ENCODE results near the gene HOXD12. TPM values are rescaled to one million over a fixed set of nuclear protein-coding genes. Genes with fewer than 3 reads are reported as not detected.

HOXD12 gene
- polyA plus RNA-seq, 1 of the 3 experiments (the other 2 are of a cell fraction) = not detected

GRCh38 chr2:176093898-176094249, 5.7 kb upstream of the HOXD12 start:
- no peaks in the 10 kb centered on the region for H3K36me3 ChIP-seq (replicated peaks in 1 of 2; ENCODE audit: control insufficient read depth in 1 of 2, insufficient read depth in 2 of 2, low read length in 1 of 2)
- H3K27me3 ChIP-seq (ENCODE audit: insufficient read depth) = peaks cover 94% of the 10 kb centered on the region
- no peaks in the 10 kb centered on the region for H3F3A ChIP-seq (replicated peaks; ENCODE audit: insufficient read depth)
- no peak overlapping the region for H3K4me3 ChIP-seq (ENCODE audit: low read depth in 2 of 2, low read length in 1 of 2)
- POLR2A ChIA-PET = no interaction called here
- no peak overlapping the region for H3K4me2 ChIP-seq
- TF ChIP-seq FOSL2 (IDR thresholded peaks at IDR 0.05; ENCODE audit: borderline replicate concordance, low read depth) (no peak), GABPA (IDR thresholded peaks at IDR 0.05; ENCODE audit: low read depth) (no peak), TCF12 (IDR thresholded peaks at IDR 0.05) (no peak), NFIC (IDR thresholded peaks at IDR 0.05; ENCODE audit: borderline replicate concordance) (no peak), RXRA (IDR thresholded peaks at IDR 0.05; ENCODE audit: borderline replicate concordance, low read depth) (no peak), EZH2phosphoT487 (IDR thresholded peaks at IDR 0.05; ENCODE audit: borderline replicate concordance, low read depth) (peak; percentile 0; the same call in 1 of the 2 replicates)
- TF ChIP-seq, protein P1, sequence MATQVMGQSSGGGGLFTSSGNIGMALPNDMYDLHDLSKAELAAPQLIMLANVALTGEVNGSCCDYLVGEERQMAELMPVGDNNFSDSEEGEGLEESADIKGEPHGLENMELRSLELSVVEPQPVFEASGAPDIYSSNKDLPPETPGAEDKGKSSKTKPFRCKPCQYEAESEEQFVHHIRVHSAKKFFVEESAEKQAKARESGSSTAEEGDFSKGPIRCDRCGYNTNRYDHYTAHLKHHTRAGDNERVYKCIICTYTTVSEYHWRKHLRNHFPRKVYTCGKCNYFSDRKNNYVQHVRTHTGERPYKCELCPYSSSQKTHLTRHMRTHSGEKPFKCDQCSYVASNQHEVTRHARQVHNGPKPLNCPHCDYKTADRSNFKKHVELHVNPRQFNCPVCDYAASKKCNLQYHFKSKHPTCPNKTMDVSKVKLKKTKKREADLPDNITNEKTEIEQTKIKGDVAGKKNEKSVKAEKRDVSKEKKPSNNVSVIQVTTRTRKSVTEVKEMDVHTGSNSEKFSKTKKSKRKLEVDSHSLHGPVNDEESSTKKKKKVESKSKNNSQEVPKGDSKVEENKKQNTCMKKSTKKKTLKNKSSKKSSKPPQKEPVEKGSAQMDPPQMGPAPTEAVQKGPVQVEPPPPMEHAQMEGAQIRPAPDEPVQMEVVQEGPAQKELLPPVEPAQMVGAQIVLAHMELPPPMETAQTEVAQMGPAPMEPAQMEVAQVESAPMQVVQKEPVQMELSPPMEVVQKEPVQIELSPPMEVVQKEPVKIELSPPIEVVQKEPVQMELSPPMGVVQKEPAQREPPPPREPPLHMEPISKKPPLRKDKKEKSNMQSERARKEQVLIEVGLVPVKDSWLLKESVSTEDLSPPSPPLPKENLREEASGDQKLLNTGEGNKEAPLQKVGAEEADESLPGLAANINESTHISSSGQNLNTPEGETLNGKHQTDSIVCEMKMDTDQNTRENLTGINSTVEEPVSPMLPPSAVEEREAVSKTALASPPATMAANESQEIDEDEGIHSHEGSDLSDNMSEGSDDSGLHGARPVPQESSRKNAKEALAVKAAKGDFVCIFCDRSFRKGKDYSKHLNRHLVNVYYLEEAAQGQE (IDR thresholded peaks at IDR 0.05; ENCODE audit: low read depth, low read length) = no peak
- CTCF ChIA-PET = interaction anchor here (1.0 to 13.5 kb wide), 7 partner anchors 11 to 1064 kb away, joined by 3 to 264 read pairs (median 4); partner anchors contain the start of genes EVX2, HOXD10 and HOXD11
- 40% methylated on average over 8 of the region's 8 CpGs for WGBS (ENCODE audit: low lambda C conversion rate)
- H2AFZ ChIP-seq (ENCODE audit: low read depth) = no peak overlapping the region
- H3K9me3 ChIP-seq = no peaks in the 10 kb centered on the region
- H3K79me2 ChIP-seq (ENCODE audit: insufficient read depth) = no peaks in the 10 kb centered on the region
- no peak for DNase-seq
- H3K9me2 ChIP-seq = no peaks in the 10 kb centered on the region
- peaks cover 0 to 25% of the 10 kb centered on the region in 2 experiments; a peak in 2 of 4 replicates for H3K4me1 ChIP-seq (ENCODE audit: control insufficient read depth in 1 of 2, insufficient read depth in 2 of 2, low read depth in 1 of 2, low read length in 1 of 2)
- no peak overlapping the region for H3K27ac ChIP-seq (ENCODE audit: low read depth in 2 of 2, low read length in 1 of 2)
- H3K9ac ChIP-seq = no peak overlapping the region
- no peaks in the 10 kb centered on the region for H4K20me1 ChIP-seq (ENCODE audit: insufficient read depth)

DNA sequence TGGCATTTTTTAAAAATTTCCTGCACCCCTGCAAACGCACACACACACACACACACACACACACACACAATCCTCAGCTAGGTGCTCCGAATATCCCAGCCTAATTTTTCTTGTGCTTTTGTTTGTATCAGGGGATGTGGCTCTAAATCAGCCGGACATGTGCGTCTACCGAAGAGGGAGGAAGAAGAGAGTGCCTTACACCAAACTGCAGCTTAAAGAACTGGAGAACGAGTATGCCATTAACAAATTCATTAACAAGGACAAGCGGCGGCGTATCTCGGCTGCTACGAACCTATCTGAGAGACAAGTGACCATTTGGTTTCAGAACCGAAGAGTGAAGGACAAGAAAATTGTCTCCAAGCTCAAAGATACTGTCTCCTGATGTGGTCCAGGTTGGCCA, 5.2 kb upstream of the HOXD12 start:
- Histone ChIP-seq H3K4me3 (ENCODE audit: low read depth in 2 of 2, low read length in 1 of 2) (no peak overlapping the region), H3K4me1 (ENCODE audit: control insufficient read depth in 1 of 2, insufficient read depth in 2 of 2, low read depth in 1 of 2, low read length in 1 of 2) (peaks cover 0 to 25% of the 10 kb centered on the region in 2 experiments; a peak in 2 of 4 replicates), H4K20me1 (ENCODE audit: insufficient read depth) (no peaks in the 10 kb centered on the region), H3K9me3 (no peaks in the 10 kb centered on the region), H3K27me3 (ENCODE audit: insufficient read depth) (peaks cover 94% of the 10 kb centered on the region), H3F3A (replicated peaks; ENCODE audit: insufficient read depth) (no peaks in the 10 kb centered on the region), H2AFZ (ENCODE audit: low read depth) (no peak overlapping the region), H3K4me2 (no peak overlapping the region), H3K79me2 (ENCODE audit: insufficient read depth) (no peaks in the 10 kb centered on the region), H3K36me3 (replicated peaks in 1 of 2; ENCODE audit: control insufficient read depth in 1 of 2, insufficient read depth in 2 of 2, low read length in 1 of 2) (no peaks in the 10 kb centered on the region), H3K27ac (ENCODE audit: low read depth in 2 of 2, low read length in 1 of 2) (no peak overlapping the region), H3K9ac (no peak overlapping the region), H3K9me2 (no peaks in the 10 kb centered on the region)
- DNase-seq = no peak
- WGBS (ENCODE audit: low lambda C conversion rate) = 45% methylated on average over 12 of the region's 12 CpGs
- no peak for TF ChIP-seq FOSL2 (IDR thresholded peaks at IDR 0.05; ENCODE audit: borderline replicate concordance, low read depth)
- no peak for TF ChIP-seq MXI1 (IDR thresholded peaks at IDR 0.05; ENCODE audit: low read depth, low read length)
- CTCF ChIA-PET = interaction anchor here (1.0 to 13.5 kb wide), 8 partner anchors 11 to 1065 kb away, joined by 3 to 264 read pairs (median 28); partner anchors contain the start of genes EVX2, HOXD10 and HOXD11
- POLR2A ChIA-PET = no interaction called here

All from SK-N-SH (cell line).